Cardiac muscle cell (in vitro differentiated cells and primary cell): Measurements from ENCODE around the gene GLB1L3. TPM values are rescaled to one million over a fixed set of nuclear protein-coding genes. Genes with fewer than 3 reads are reported as not detected.
"Not testable (repeated sequence)": the region's sequence is repeated elsewhere in the genome, so short reads cannot be mapped to it uniquely, and the experiment has no call there.

Experiments
- DNase-seq, 2 donors: peaks; one replicate each; pipeline versions ENCODE4 v3.0.0 to v3.0.0-alpha.2; 2010 to 2017; ENCODE audit warnings: low read depth in 1 of 2, low spot score in 1 of 2
- H3K27ac ChIP-seq: fragments of 200-600 bp; sonication (generic); 2 replicates; pipeline ENCODE4 v1.5.1; 2016
- H3K27me3 ChIP-seq: fragments of 200-600 bp; sonication (generic); 2 replicates; pipeline ENCODE4 v1.6.0; 2016; ENCODE audit warnings: control low read depth
- H3K36me3 ChIP-seq: fragments of 200-600 bp; sonication (generic); 2 replicates; pipeline ENCODE4 v1.5.1; 2016; ENCODE audit warnings: control low read depth
- H3K4me1 ChIP-seq: fragments of 200-600 bp; sonication (generic); 2 replicates; pipeline ENCODE4 v1.8.1; 2017; ENCODE audit warnings: low read depth, mild to moderate bottlenecking, mixed run types
- H3K4me3 ChIP-seq: fragments of 200-600 bp; sonication (generic); 2 replicates; pipeline ENCODE4 v1.5.1; 2016; ENCODE audit warnings: mild to moderate bottlenecking
- H3K9me3 ChIP-seq: fragments of 200-600 bp; sonication (generic); 2 replicates; pipeline ENCODE4 v1.5.1; 2017; ENCODE audit warnings: low read depth, mild to moderate bottlenecking, control low read depth
- CTCF ChIP-seq: IDR thresholded peaks from 2 replicates; pipeline ENCODE4 v1.5.1; 2012; ENCODE audit warnings: low read depth, mild to moderate bottlenecking, low read length
- polyA plus RNA-seq: library from polyadenylated mRNA; unstranded; fragments of >200 nt; fragmentation: Nextera tagmentation; extraction: Ambion mirVana; gene quantifications from 2 replicates; pipeline ENCODE4 v1.2.1, GENCODE V29; 2016
- total RNA-seq: library from RNA; depleted of rRNA; stranded (reverse); fragments of >200 nt; gene quantifications from 2 replicates; pipeline ENCODE4 v1.2.3, GENCODE V29; 2016

GLB1L3 gene
- total and polyA plus RNA-seq, 2 experiments from 2014 or later, result not detected

DNA sequence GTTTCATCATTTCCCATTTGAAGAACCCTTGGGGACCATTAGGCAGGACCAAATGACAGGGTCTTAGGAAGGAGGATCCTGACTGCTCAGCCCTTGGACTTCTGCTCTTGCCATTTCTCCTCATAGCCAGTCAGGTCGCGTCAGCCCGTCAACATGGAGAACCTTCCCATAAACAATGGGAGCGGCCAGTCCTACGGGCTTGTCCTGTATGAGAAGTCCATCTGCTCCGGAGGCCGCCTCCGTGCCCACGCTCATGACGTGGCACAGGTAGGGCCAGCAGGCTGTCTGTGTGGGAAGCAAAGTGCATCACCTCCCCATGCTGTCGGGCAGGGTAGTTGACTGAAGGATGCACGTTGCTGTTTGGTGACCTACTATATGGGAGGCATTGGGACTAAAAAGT lies 36.0 kb downstream of the GLB1L3 start:
- no peaks in the 10 kb centered on the region for H3K9me3 ChIP-seq
- no peak overlapping the region for H3K27ac ChIP-seq
- no peaks in the 10 kb centered on the region for H3K27me3 ChIP-seq
- no peaks in the 10 kb centered on the region for H3K36me3 ChIP-seq
- H3K4me3 ChIP-seq, result no peak overlapping the region
- DNase-seq, result no peak
- H3K4me1 ChIP-seq, result no peaks in the 10 kb centered on the region
- no peak for TF ChIP-seq CTCF

GRCh38 chr11:134312807-134313206 lies 36.6 kb downstream of the GLB1L3 start:
- H3K4me1 ChIP-seq, result no peaks in the 10 kb centered on the region
- no peak for DNase-seq
- H3K27me3 ChIP-seq, result no peaks in the 10 kb centered on the region
- H3K36me3 ChIP-seq, result no peaks in the 10 kb centered on the region
- no peak overlapping the region for H3K27ac ChIP-seq
- H3K4me3 ChIP-seq, result no peak overlapping the region
- TF ChIP-seq CTCF, result no peak
- H3K9me3 ChIP-seq, result no peaks in the 10 kb centered on the region

GRCh38 chr11:134313379-134313778 lies 37.2 kb downstream of the GLB1L3 start:
- Histone ChIP-seq H3K36me3 (no peaks in the 10 kb centered on the region), H3K4me3 (no peak overlapping the region), H3K4me1 (no peaks in the 10 kb centered on the region), H3K27me3 (no peaks in the 10 kb centered on the region), H3K9me3 (no peaks in the 10 kb centered on the region), H3K27ac (no peak overlapping the region)
- DNase-seq, result no peak
- no peak for TF ChIP-seq CTCF

DNA sequence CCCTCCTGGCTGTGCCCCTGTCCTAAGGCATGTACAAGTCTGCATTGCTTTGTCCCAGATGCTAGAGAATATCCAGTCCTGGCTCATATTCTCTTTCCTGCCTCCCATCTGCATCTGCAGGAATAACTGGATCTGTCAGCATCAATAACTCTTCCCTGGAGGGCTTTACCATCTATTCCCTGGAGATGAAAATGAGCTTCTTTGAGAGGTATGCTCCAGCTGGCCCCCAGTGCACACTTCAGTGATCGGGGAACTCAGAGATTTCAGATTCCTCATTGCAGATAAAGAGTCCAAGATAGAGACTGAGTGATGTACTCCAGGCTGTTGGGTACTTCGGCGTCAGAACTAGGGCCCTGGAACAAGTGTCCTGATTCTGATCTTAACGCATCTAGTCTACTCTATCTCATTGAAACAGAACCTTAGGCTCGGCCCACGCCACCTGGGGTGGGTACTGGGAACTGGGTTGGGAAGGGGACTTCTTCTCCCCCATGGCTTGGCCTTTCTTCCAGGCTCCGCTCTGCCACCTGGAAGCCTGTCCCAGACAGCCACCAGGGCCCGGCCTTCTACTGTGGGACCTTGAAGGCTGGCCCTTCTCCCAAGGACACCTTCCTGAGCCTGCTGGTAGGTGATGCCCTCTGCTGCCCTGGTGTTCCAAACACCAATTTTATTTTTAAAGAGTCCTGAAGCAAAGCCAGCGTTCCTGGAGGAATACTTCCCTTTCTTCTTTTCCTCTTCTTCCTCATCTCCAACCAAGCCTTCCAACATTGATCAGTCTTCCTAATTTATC lies 37.8 kb downstream of the GLB1L3 start:
- no peak for DNase-seq
- Histone ChIP-seq H3K36me3 (no peaks in the 10 kb centered on the region), H3K27ac (no peak overlapping the region), H3K4me1 (no peaks in the 10 kb centered on the region), H3K4me3 (no peak overlapping the region), H3K27me3 (no peaks in the 10 kb centered on the region), H3K9me3 (no peaks in the 10 kb centered on the region)
- TF ChIP-seq CTCF, result no peak

- Histone ChIP-seq H3K4me3 (no peak overlapping the region), H3K9me3 (no peaks in the 10 kb centered on the region), H3K36me3 (no peaks in the 10 kb centered on the region), H3K4me1 (no peaks in the 10 kb centered on the region), H3K27ac (no peak overlapping the region), H3K27me3 (no peaks in the 10 kb centered on the region)
- DNase-seq, result no peak
- no peak for TF ChIP-seq CTCF
Observed at GRCh38 chr11:134317103-134317502, 40.9 kb downstream of the GLB1L3 start.

GRCh38 chr11:134321373-134321772 lies 45.2 kb downstream of the GLB1L3 start:
- not testable (repeated sequence) for H3K4me3 ChIP-seq, H3K36me3 ChIP-seq, DNase-seq, H3K27ac ChIP-seq, H3K9me3 ChIP-seq, H3K27me3 ChIP-seq, H3K4me1 ChIP-seq
